Esophagus muscularis mucosa (tissue), 4 donors: ENCODE measurements around the gene ACSS1. TPM values are rescaled to one million over a fixed set of nuclear protein-coding genes. Genes with fewer than 3 reads are reported as not detected.

Experiments
- DNase-seq: peaks from one replicate; pipeline ENCODE4 v3.0.0-alpha.2; 2017; ENCODE audit errors: extremely low spot score
- H3K27ac ChIP-seq, 4 donors: fragments of 200-600 bp; sonication (generic); replicated peaks in 1 of 4; 1 replicate in 3 of 4; 2 replicates in 1 of 4; pipeline ENCODE4 v1.5.1; 2016 to 2019; ENCODE audit warnings: mild to moderate bottlenecking in 1 of 4
- H3K27me3 ChIP-seq, 4 donors: fragments of 200-600 bp; sonication (generic); one replicate each; pipeline versions ENCODE4 v1.5.1 to v1.6.0; 2016 to 2019
- H3K36me3 ChIP-seq, 4 donors: fragments of 200-600 bp; sonication (generic); one replicate each; pipeline ENCODE4 v1.5.1; 2016 to 2019
- H3K4me1 ChIP-seq, 4 donors: fragments of 200-600 bp; sonication (generic); one replicate each; pipeline ENCODE4 v1.5.1; 2016 to 2019
- H3K4me3 ChIP-seq, 4 donors: fragments of 200-600 bp; sonication (generic); 1 replicate in 2 of 4; 2 replicates in 2 of 4; pipeline ENCODE4 v1.5.1; 2016 to 2019; ENCODE audit warnings: mild to moderate bottlenecking in 4 of 4, moderate library complexity in 1 of 4
- H3K9me3 ChIP-seq, 4 donors: fragments of 200-600 bp; sonication (generic); 1 replicate in 3 of 4; 2 replicates in 1 of 4; pipeline ENCODE4 v1.5.1; 2016 to 2019
- CTCF ChIP-seq, 3 experiments: fragments of 200-600 bp in 2 of 3; fragments of 450-650 bp in 1 of 3; sonication (generic) in 2 of 3; IDR thresholded peaks; one replicate each; pipeline ENCODE4 v1.5.1; 2017 to 2019; ENCODE audit warnings: antibody characterized with exemption in 3 of 3, mild to moderate bottlenecking in 2 of 3, moderate library complexity in 1 of 3
- EP300 ChIP-seq: sonication (generic); formaldehyde crosslinking; IDR thresholded peaks from one replicate; pipeline ENCODE4 v1.6.1; 2017; ENCODE audit warnings: antibody characterized with exemption
- POLR2A ChIP-seq: fragments of 450-650 bp; IDR thresholded peaks from one replicate; pipeline ENCODE4 v1.6.1; 2017; ENCODE audit warnings: antibody characterized with exemption, moderate library complexity, mild to moderate bottlenecking, low read depth
- POLR2AphosphoS5 ChIP-seq, 2 donors: sonication (generic); formaldehyde crosslinking; IDR thresholded peaks; one replicate each; pipeline ENCODE4 v1.6.1; 2017; ENCODE audit warnings: antibody characterized with exemption in 2 of 2
- WGBS: methylation state at CpG from one replicate; pipeline ENCODE4 v1.1.5; 2018; 5-methylcytosine and 5-hydroxymethylcytosine counted together
- intact Hi-C: fragments of 100-400 bp; cut with DNase I; formaldehyde crosslinking; loops from one replicate; pipeline ENCODE4 v1.15.1; 2023
- total RNA-seq, 4 donors: library from RNA; depleted of rRNA; stranded (reverse); fragments of >200 nt; gene quantifications; one replicate each; pipeline versions ENCODE4 v1.1.0 to v1.2.1, GENCODE V29; 2016

Gene ACSS1
- total RNA-seq, 4 donors from 2014 or later = 36.6 to 154 (median 65.3) TPM

GRCh38 chr20:25037288-25038102 is 20.4 kb downstream of the ACSS1 start:
- intact Hi-C loops = no loop called here
- 78% methylated on average over 15 of the region's 15 CpGs for WGBS
- Histone ChIP-seq H3K4me3 (no peak overlapping the region), H3K4me1 (peaks cover 94 to 100% (median 98%) of the 10 kb centered on the region in 4 donors), H3K27me3 (no peaks in the 10 kb centered on the region), H3K36me3 (no peaks in the 10 kb centered on the region), H3K9me3 (no peaks in the 10 kb centered on the region), H3K27ac (peak overlapping the region; percentile 83 to 92 (median 88))
- peak in 1 of 2 donors; percentile 31 for TF ChIP-seq POLR2AphosphoS5 (IDR thresholded peaks at IDR 0.05)
- no peak for TF ChIP-seq EP300
- no peak for DNase-seq

- no peak for DNase-seq
- intact Hi-C loops = no loop called here
- WGBS = 56% methylated on average over 7 of the region's 7 CpGs
- Histone ChIP-seq H3K9me3 (no peaks in the 10 kb centered on the region), H3K36me3 (no peaks in the 10 kb centered on the region), H3K4me3 (no peak overlapping the region), H3K4me1 (peaks cover 94 to 100% (median 97%) of the 10 kb centered on the region in 4 donors), H3K27me3 (no peaks in the 10 kb centered on the region), H3K27ac (peak overlapping the region; percentile 83 to 92 (median 88))
- no peak for TF ChIP-seq EP300
- TF ChIP-seq POLR2A = no peak
- no peak for TF ChIP-seq POLR2AphosphoS5 (IDR thresholded peaks at IDR 0.05)
- TF ChIP-seq CTCF (IDR thresholded peaks at IDR 0.05) = no peak
Measured at GRCh38 chr20:25036331-25036936, 21.5 kb downstream of the ACSS1 start.

GRCh38 chr20:25035921-25036320 is 22.0 kb downstream of the ACSS1 start:
- Histone ChIP-seq H3K4me3 (no peak overlapping the region), H3K4me1 (peaks cover 94 to 100% (median 97%) of the 10 kb centered on the region in 4 donors), H3K36me3 (peaks cover 0 to under 1% (median 0%) of the 10 kb centered on the region in 4 donors), H3K27me3 (no peaks in the 10 kb centered on the region), H3K27ac (peak overlapping the region; percentile 83 to 92 (median 88)), H3K9me3 (no peaks in the 10 kb centered on the region)
- TF ChIP-seq EP300 = no peak
- no peak for TF ChIP-seq POLR2A
- TF ChIP-seq CTCF (IDR thresholded peaks at IDR 0.05) = no peak
- no peak for TF ChIP-seq POLR2AphosphoS5 (IDR thresholded peaks at IDR 0.05)
- intact Hi-C loops = no loop called here
- 62% methylated on average over 4 of the region's 4 CpGs for WGBS
- DNase-seq = no peak

- peak overlapping the region; percentile 64 to 74 (median 72) for H3K27ac ChIP-seq
- H3K27me3 ChIP-seq = no peaks in the 10 kb centered on the region
- no peak for DNase-seq
- H3K4me1 ChIP-seq = peaks cover 84 to 90% (median 85%) of the 10 kb centered on the region in 4 donors
- TF ChIP-seq CTCF (IDR thresholded peaks at IDR 0.05) = no peak
- TF ChIP-seq EP300 = no peak
- no peak for TF ChIP-seq POLR2A
- TF ChIP-seq POLR2AphosphoS5 (IDR thresholded peaks at IDR 0.05) = no peak
- no peaks in the 10 kb centered on the region for H3K9me3 ChIP-seq
- intact Hi-C loops = loop anchor here (5.0 kb wide), 1 partner anchor 37 kb away; no protein-coding TSS in a partner anchor
- peaks cover 0 to 20% (median 14%) of the 10 kb centered on the region in 4 donors for H3K36me3 ChIP-seq
- H3K4me3 ChIP-seq = no peak overlapping the region
- WGBS = 39% methylated on average over 3 of the region's 3 CpGs
Measured at GRCh38 chr20:25033924-25034300, 24.0 kb downstream of the ACSS1 start.
